UCSD-AML1 (cell line): ENCODE results near the gene OPN3.

ENCODE experiments used
- DNase-seq: peaks from one replicate; lab custom pipeline; 2025; ENCODE audit not compliant: unreplicated experiment; lab: John Stamatoyannopoulos, UW

OPN3 gene

DNA sequence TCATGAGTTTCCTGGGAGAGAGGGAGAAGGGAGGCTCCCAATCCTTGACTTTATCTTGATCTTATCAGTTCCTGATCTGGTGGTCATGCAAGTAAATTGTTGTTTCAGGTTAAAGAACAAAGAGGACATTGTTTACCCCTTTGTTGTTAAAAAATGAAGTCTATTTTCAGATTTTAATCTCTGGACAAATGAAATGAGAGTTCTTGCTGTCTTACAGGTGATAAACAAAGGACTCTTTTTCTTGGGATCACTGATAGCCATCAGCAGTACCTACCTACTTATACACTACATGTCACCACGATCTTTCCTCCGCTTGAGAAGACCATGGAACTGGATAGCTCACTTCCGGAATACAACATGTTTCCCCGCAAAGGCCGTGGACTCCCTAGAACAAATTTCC, 48.4 kb downstream of the OPN3 start:
- DNase-seq, result no peak

- no peak for DNase-seq
These were observed 48.9 kb downstream of the OPN3 start for GRCh38 chr1:241591317-241591716.

DNA sequence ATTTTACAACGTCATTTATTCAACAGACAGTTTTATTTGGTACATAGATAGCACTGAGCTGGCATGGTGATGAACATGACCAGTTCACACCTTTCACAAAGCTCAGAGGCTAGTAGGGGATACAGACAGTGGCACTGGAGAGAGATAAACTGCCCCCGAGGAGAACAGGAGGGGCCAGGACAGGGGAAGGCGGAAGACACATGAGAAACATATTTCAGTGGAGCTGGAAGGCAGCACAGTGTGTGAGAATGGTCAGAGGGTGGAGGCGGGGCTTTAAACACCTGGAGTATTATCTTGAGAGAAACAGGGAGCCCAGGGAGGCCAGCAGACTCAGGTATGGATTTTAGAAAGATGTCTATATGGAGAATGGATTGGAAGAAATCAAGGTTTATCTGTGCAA, 49.5 kb downstream of the OPN3 start:
- no peak for DNase-seq

GRCh38 chr1:241589521-241589920, 50.6 kb downstream of the OPN3 start:
- no peak for DNase-seq

- DNase-seq, result no peak
These were observed 53.2 kb downstream of the OPN3 start for GRCh38 chr1:241586905-241587512.

DNA sequence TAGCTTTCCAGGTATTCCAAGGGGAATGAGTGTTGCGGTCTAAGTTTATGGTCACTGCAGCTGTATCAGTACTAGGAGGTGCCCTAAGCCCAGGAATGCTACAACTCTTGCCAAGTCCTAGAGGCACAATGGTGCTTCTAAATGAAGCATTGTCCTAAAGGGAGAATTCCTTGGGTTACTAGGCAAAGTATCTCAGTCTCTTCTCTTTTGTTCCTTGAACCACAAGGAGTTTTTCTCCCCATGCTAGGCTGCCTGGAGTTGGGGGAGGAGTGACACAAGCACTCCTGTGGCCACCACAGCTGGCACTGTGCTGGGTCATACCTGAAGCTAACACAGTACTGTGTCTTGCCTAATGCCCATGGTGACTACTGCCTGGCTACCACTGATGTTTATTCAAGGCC, 57.2 kb downstream of the OPN3 start:
- no peak for DNase-seq

DNA sequence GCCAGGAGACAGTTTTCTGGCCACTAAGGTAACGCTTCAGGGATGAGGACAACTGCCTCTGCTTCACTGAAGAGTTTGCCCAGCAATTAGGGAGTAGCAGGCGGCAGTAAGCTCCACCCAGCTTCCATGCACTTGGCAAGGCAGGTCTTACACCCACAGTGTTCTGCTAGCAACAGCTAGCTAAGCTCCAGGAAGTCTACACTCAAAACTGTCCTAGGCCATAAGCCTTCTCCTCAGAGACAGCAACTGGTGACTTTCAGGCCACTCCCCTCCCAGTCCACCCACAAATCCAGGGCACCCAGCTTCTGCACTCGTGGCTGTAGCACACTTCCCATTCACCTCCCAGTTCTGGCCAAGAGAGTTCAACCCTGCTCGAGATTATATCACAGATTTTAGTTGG, 60.7 kb downstream of the OPN3 start:
- no peak for DNase-seq

- DNase-seq, result no peak
These were observed 66.0 kb downstream of the OPN3 start for GRCh38 chr1:241574154-241574553.

- DNase-seq, result no peak
These were observed 70.3 kb downstream of the OPN3 start for GRCh38 chr1:241569848-241570247.

- no peak for DNase-seq
These were observed 79.4 kb downstream of the OPN3 start for GRCh38 chr1:241560849-241561187.

DNA sequence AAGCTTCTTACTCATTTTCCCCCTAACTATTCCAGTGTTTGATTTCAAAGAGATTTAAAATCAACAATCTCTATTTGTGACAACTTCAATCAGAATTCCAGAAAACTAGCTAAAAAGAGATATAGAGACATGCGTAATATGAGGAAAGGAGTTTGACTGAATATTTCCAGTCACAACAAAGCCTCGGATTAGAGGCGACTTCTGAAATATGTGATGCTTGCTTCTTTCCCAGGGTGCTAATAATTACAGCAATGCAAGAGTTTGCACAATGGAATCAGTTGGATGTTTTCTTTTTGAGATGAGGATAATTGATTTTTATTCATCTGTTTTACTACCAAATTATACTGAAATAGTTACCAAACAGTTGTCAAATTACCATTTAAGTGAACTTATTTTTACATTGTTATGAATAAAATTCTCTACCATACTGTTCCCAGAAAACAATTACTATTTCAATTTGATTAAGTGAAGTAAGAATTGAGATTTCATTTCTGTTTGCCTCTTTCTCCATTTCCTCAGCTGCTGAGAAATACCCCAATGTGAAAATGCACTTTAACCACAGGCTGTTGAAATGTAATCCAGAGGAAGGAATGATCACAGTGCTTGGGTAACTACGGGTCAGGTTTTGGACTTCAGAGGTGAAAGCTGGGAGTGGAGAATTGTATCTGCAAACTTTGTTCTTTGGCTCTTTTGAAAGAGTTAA, 79.9 kb downstream of the OPN3 start:
- DNase-seq, result no peak

GRCh38 chr1:241557551-241558193, 82.5 kb downstream of the OPN3 start:
- no peak for DNase-seq

GRCh38 chr1:241557031-241557430, 83.1 kb downstream of the OPN3 start:
- DNase-seq, result no peak

GRCh38 chr1:241555526-241555925, 84.6 kb downstream of the OPN3 start:
- no peak for DNase-seq

- DNase-seq, result no peak
These were observed 86.1 kb downstream of the OPN3 start for GRCh38 chr1:241553886-241554592.

DNA sequence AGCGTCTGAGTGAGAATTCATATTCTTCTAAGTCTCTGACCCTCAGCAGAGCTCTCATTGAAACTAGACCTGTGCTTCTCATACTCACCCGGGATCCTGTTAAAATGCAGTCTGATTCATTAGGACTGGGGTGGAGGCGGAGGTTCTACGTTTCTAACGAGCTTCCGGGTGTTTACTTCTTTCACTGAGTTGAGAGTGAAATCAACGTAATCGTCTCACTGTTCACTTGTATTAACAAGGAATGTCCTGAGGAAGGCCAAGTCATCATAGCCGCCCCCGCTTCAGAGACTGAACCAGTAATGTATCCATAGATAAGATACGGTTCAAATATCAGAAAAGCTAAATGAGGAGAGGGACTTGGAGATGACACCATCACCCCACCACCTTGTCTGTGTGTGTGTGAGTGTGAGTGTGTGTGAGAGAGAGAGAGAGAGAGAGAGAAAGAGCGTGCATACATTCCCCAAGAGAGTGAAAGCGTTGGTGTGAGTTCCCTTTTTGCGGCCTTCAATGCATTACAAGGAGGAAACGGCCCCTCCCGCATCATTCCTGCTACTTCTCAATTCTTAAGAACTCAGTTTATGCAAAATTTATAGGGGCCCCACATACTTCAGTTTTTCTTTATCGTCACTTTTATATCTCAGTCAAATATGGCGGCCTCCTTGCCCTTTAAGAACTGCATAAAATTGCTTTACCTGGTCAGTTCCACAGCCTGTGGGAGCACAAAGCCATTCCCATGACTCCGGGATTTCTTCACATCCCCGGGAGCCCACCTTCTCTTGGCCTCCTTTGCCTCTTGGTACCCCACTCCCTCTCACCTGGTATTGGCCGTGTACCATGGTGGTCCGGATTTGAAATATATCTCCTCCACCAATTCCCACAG, 88.2 kb downstream of the OPN3 start:
- DNase-seq, result peak; percentile 49

- DNase-seq, result no peak
These were observed 89.9 kb downstream of the OPN3 start for GRCh38 chr1:241550318-241550717.

GRCh38 chr1:241548008-241548407, 92.2 kb downstream of the OPN3 start:
- DNase-seq, result no peak
